SK-N-SH (cell line): Measurements from ENCODE around the gene DUSP15.

Source experiments
- CHD2 ChIP-seq: fragments of 150-350 bp; IDR thresholded peaks from 2 replicates; pipeline ENCODE4 v1.6.1; 2018; ENCODE audit warnings: low read length; ENCODE audit not compliant: partially characterized antibody
- EZH2phosphoT487 ChIP-seq: fragments of 200-600 bp; sonication (generic); IDR thresholded peaks from 2 replicates; pipeline ENCODE4 v1.6.1; 2017; ENCODE audit warnings: low read depth, mixed run types, mild to moderate bottlenecking, antibody characterized with exemption, moderate library complexity, borderline replicate concordance
- MXI1 ChIP-seq: IDR thresholded peaks from 2 replicates; pipeline ENCODE4 v1.6.1; 2012; ENCODE audit warnings: mild to moderate bottlenecking, low read depth, low read length, improper control_type of control experiment
- NRF1 ChIP-seq: IDR thresholded peaks from 2 replicates; pipeline ENCODE4 v1.6.1; 2012; ENCODE audit warnings: low read depth, mild to moderate bottlenecking, low read length
- RAD21 ChIP-seq: IDR thresholded peaks from 2 replicates; pipeline ENCODE4 v1.6.1; 2012; ENCODE audit warnings: mild to moderate bottlenecking, low read length
- TCF12 ChIP-seq: IDR thresholded peaks from 2 replicates; pipeline ENCODE4 v1.4.0; 2012
- TEAD4 ChIP-seq: IDR thresholded peaks from 2 replicates; pipeline ENCODE4 v1.4.0; 2012; ENCODE audit warnings: mild to moderate bottlenecking, borderline replicate concordance; ENCODE audit not compliant: insufficient read depth
- TF ChIP-seq, protein P1 (sequence below): fragments of 200-600 bp; sonication (generic); IDR thresholded peaks from 2 replicates; pipeline ENCODE4 v1.6.1; 2017; ENCODE audit warnings: antibody characterized with exemption, mild to moderate bottlenecking, moderate library complexity
- TF ChIP-seq, protein P2 (sequence below): IDR thresholded peaks from 2 replicates; pipeline ENCODE4 v1.4.0; 2012; ENCODE audit warnings: low read depth

DNA sequence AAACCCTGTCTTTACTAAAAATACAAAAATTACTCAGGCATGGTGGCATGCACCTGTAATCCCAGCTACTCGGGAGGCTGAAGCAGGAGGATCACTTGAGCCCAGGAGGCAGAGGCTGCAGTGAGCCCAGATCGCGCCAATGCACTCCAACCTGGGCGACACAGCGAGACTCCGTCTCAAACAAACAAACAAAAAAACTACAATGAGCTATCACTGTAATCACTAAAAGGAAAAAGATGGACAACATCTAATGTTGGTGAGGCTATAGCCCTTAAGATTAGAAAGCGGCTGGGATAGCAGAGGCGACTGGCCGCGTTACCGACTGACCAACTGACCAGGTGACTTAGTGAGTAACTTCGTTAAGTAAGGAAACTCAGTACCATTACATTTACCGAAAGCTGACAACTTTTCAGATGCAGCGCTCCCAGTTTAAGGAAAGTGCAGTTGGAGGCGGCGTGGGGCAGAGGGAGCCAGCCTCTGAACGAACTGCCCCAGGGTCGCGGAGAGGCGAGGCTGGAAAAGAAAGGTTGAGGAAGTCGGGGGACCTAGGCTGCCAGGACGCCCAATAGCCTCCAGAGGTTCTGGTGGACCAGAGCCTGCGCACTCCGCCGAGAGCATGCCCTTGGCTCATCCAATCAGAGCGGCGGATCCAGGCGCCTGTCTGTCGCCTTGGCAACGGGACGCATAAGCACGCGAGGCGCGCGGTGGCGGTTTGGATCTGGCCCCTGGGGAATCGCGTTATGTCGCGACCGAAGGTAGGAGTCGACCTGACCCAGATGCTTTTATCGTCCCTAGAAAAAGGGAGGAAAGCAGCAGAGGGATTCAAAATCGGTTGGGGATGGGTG lies 9.0 kb upstream of the DUSP15 start:
- TF ChIP-seq, protein P1, sequence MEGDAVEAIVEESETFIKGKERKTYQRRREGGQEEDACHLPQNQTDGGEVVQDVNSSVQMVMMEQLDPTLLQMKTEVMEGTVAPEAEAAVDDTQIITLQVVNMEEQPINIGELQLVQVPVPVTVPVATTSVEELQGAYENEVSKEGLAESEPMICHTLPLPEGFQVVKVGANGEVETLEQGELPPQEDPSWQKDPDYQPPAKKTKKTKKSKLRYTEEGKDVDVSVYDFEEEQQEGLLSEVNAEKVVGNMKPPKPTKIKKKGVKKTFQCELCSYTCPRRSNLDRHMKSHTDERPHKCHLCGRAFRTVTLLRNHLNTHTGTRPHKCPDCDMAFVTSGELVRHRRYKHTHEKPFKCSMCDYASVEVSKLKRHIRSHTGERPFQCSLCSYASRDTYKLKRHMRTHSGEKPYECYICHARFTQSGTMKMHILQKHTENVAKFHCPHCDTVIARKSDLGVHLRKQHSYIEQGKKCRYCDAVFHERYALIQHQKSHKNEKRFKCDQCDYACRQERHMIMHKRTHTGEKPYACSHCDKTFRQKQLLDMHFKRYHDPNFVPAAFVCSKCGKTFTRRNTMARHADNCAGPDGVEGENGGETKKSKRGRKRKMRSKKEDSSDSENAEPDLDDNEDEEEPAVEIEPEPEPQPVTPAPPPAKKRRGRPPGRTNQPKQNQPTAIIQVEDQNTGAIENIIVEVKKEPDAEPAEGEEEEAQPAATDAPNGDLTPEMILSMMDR = no peak
- TF ChIP-seq RAD21 = peak; percentile 13; the same call in 1 of the 2 replicates
- TF ChIP-seq NRF1 = peak; percentile 87
- TF ChIP-seq, protein P2, sequence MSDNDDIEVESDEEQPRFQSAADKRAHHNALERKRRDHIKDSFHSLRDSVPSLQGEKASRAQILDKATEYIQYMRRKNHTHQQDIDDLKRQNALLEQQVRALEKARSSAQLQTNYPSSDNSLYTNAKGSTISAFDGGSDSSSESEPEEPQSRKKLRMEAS = peak; percentile 79
- TF ChIP-seq TCF12 = no peak
- peak; percentile 96 for TF ChIP-seq MXI1
- TF ChIP-seq EZH2phosphoT487 = no peak
- no peak for TF ChIP-seq CHD2
- TF ChIP-seq TEAD4 = no peak
